SK-N-SH treated with all-trans-retinoic acid at 6 μM for 48 hours (cell line): ENCODE results near the gene SOAT2.

Experiments
- ARNTL ChIP-seq: fragments of 450-650 bp; formaldehyde crosslinking; IDR thresholded peaks from 2 replicates; pipeline ENCODE4 v1.5.0; 2020; ENCODE audit warnings: low read depth, mild to moderate bottlenecking, moderate library complexity, borderline replicate concordance
- BACH2 ChIP-seq: fragments of 250-450 bp; sonication (Bioruptor Pico); IDR thresholded peaks from 2 replicates; pipeline ENCODE4 v1.9.0; 2021; ENCODE audit warnings: mild to moderate bottlenecking, borderline replicate concordance
- CREB5 ChIP-seq: fragments of 250-450 bp; sonication (Bioruptor Pico); IDR thresholded peaks from 2 replicates; pipeline ENCODE4 v1.5.1; 2020; ENCODE audit warnings: low read depth, mild to moderate bottlenecking, moderate library complexity
- ESRRG ChIP-seq: fragments of 250-450 bp; sonication (Bioruptor Pico); IDR thresholded peaks from 2 replicates; pipeline ENCODE4 v1.6.1; 2021; ENCODE audit warnings: mild to moderate bottlenecking
- GLIS3 ChIP-seq: fragments of 250-450 bp; sonication (Bioruptor Pico); IDR thresholded peaks from 2 replicates; pipeline ENCODE4 v1.5.0; 2020; ENCODE audit warnings: mild to moderate bottlenecking, moderate library complexity
- POU6F1 ChIP-seq: fragments of 250-450 bp; sonication (Bioruptor Pico); IDR thresholded peaks from 2 replicates; pipeline ENCODE4 v1.8.0; 2021; ENCODE audit warnings: low read depth, mild to moderate bottlenecking, moderate library complexity, borderline replicate concordance
- RARB ChIP-seq: fragments of 250-450 bp; sonication (Bioruptor Pico); IDR thresholded peaks from 2 replicates; pipeline ENCODE4 v1.8.0; 2021; ENCODE audit warnings: mild to moderate bottlenecking, moderate library complexity
- SNAI2 ChIP-seq: fragments of 250-450 bp; sonication (Bioruptor Pico); IDR thresholded peaks from 2 replicates; pipeline ENCODE4 v1.5.0; 2020; ENCODE audit warnings: mild to moderate bottlenecking, moderate library complexity
- TCF4 ChIP-seq: fragments of 250-450 bp; sonication (Bioruptor Pico); IDR thresholded peaks from 2 replicates; pipeline ENCODE4 v1.8.0; 2021; ENCODE audit warnings: mild to moderate bottlenecking, moderate library complexity, borderline replicate concordance
- TSHZ2 ChIP-seq: fragments of 250-450 bp; sonication (Bioruptor Pico); IDR thresholded peaks from 2 replicates; pipeline ENCODE4 v1.5.0; 2020; ENCODE audit warnings: mild to moderate bottlenecking, moderate library complexity
- ZC3H10 ChIP-seq: fragments of 250-450 bp; sonication (Bioruptor Pico); IDR thresholded peaks from 2 replicates; pipeline ENCODE4 v1.5.1; 2021; ENCODE audit warnings: mild to moderate bottlenecking, moderate library complexity
- ZFP30 ChIP-seq: fragments of 450-650 bp; formaldehyde crosslinking; IDR thresholded peaks from 2 replicates; pipeline ENCODE4 v1.5.0; 2022; ENCODE audit warnings: mild to moderate bottlenecking, moderate library complexity
- ZNF8 ChIP-seq: fragments of 450-650 bp; formaldehyde crosslinking; IDR thresholded peaks from 2 replicates; pipeline ENCODE4 v1.5.0; 2020; ENCODE audit warnings: mild to moderate bottlenecking, moderate library complexity

- TF ChIP-seq RARB (CRISPR knock-in tag) (no peak), ZFP30 (CRISPR knock-in tag) (no peak), GLIS3 (CRISPR knock-in tag) (no peak), TCF4 (CRISPR knock-in tag) (no peak), ZC3H10 (CRISPR knock-in tag) (no peak), POU6F1 (CRISPR knock-in tag) (no peak), ZNF8 (no peak), TSHZ2 (CRISPR knock-in tag) (no peak), BACH2 (no peak), ARNTL (CRISPR knock-in tag) (no peak), CREB5 (CRISPR knock-in tag) (no peak), SNAI2 (CRISPR knock-in tag) (no peak), ESRRG (CRISPR knock-in tag) (no peak)
These were observed 69.1 kb downstream of the SOAT2 start for GRCh38 chr12:53172352-53172751.
